Upper lobe of left lung (tissue), 6 donors: ENCODE data around the gene ATP5MC3. TPM values are rescaled to one million over a fixed set of nuclear protein-coding genes. Genes with fewer than 3 reads are reported as not detected.
"Not testable (repeated sequence)": the region's sequence is repeated elsewhere in the genome, so short reads cannot be mapped to it uniquely, and the experiment has no call there.

ENCODE experiments used
- ATAC-seq, 2 donors: fragments of 200-7000 bp; cut with Tn5 transposase; one replicate each; pipeline ENCODE4 v1.9.1; 2022; ENCODE audit warnings: mild to moderate bottlenecking in 2 of 2, moderate library complexity in 2 of 2; ENCODE audit not compliant: low FRiP score in 2 of 2
- DNase-seq, 2 donors: peaks; one replicate each; pipeline ENCODE4 v3.0.0-alpha.2; 2019 to 2020
- H3K27ac ChIP-seq, 4 donors: fragments of 200-600 bp; sonication (generic); one replicate each; pipeline ENCODE4 v1.5.1; 2016 to 2019
- H3K27me3 ChIP-seq, 4 donors: fragments of 200-600 bp; sonication (generic); one replicate each; pipeline ENCODE4 v1.5.1; 2017 to 2019
- H3K36me3 ChIP-seq, 4 donors: fragments of 200-600 bp; sonication (generic); one replicate each; pipeline ENCODE4 v1.5.1; 2016 to 2019
- H3K4me1 ChIP-seq, 4 donors: fragments of 200-600 bp; sonication (generic); one replicate each; pipeline ENCODE4 v1.5.1; 2018 to 2019
- H3K4me3 ChIP-seq, 4 donors: fragments of 200-600 bp; sonication (generic); one replicate each; pipeline ENCODE4 v1.5.1; 2017 to 2019; ENCODE audit warnings: mild to moderate bottlenecking in 2 of 4, moderate library complexity in 1 of 4
- H3K9me3 ChIP-seq, 4 donors: fragments of 200-600 bp; sonication (generic); one replicate each; pipeline ENCODE4 v1.5.1; 2018 to 2019
- CTCF ChIP-seq, 6 experiments: fragments of 450-650 bp in 4 of 6; fragments of 200-600 bp in 2 of 6; sonication (generic) in 2 of 6; IDR thresholded peaks; one replicate each; pipeline ENCODE4 v1.5.1; 2016 to 2019; ENCODE audit warnings: antibody characterized with exemption in 6 of 6
- EP300 ChIP-seq, 4 donors: sonication (generic); formaldehyde crosslinking; IDR thresholded peaks; one replicate each; pipeline ENCODE4 v1.5.1; 2017; ENCODE audit warnings: antibody characterized with exemption in 4 of 4, control low read depth in 2 of 4
- POLR2A ChIP-seq, 4 donors: fragments of 450-650 bp; IDR thresholded peaks; one replicate each; pipeline ENCODE4 v1.5.1; 2016 to 2017; ENCODE audit warnings: antibody characterized with exemption in 4 of 4, mild to moderate bottlenecking in 2 of 4
- POLR2AphosphoS5 ChIP-seq, 2 donors: sonication (generic); formaldehyde crosslinking; IDR thresholded peaks; one replicate each; pipeline ENCODE4 v1.5.1; 2017; ENCODE audit warnings: antibody characterized with exemption in 2 of 2
- WGBS, 2 donors: methylation state at CpG; one replicate each; pipeline ENCODE4 v1.1.5; 2017 to 2018; 5-methylcytosine and 5-hydroxymethylcytosine counted together
- total RNA-seq, 6 donors: library from RNA; depleted of rRNA in 4 of 6; stranded (reverse); fragments of >200 nt in 4 of 6; gene quantifications; one replicate each; pipeline versions ENCODE4 v1.1.0 to v1.2.1, GENCODE V29; 2016 to 2021
- donor health status: DM: no; HTN: no; CAD: no; lungs with moderate emphysema.
- donor health status: DM: no; HTN: yes; CAD: no; lungs with severe emphysema.

ATP5MC3 gene
- total RNA-seq = 100 to 1,000 TPM in 3 of 6 donors, 10 to 100 TPM in 3; 14.8 to 164 (median 107) TPM

GRCh38 chr2:175181104-175181876 is at the start of gene ATP5MC3:
Gene ATP5MC3 (minus strand): TSS chr2:175181710. CDS start chr2:175181393, 317 bp downstream.
- Histone ChIP-seq H3K4me3 (peak within 1 kb of the TSS; percentile 82 to 99 (median 88)), H3K36me3 (peaks cover 19 to 33% (median 27%) of the 10 kb centered on the region in 4 donors), H3K9me3 (no peaks in the 10 kb centered on the region), H3K27ac (peak within 1 kb of the TSS; percentile 86 to 94 (median 89)), H3K27me3 (no peaks in the 10 kb centered on the region), H3K4me1 (peaks cover 8 to 15% (median 10%) of the 10 kb centered on the region in 4 donors)
- ATAC-seq = peak; percentile 91 to 99
- DNase-seq = peak; percentile 96 to 97
- 1 to 2% methylated on average over 19 to 51 of the region's 53 CpGs for WGBS, 2 donors
- TF ChIP-seq EP300 (IDR thresholded peaks at IDR 0.05) (no peak), CTCF (IDR thresholded peaks at IDR 0.05) (peak in 2 of 6 experiments; percentile 12 to 19), POLR2AphosphoS5 (IDR thresholded peaks at IDR 0.05) (peak; percentile 89 to 96), POLR2A (IDR thresholded peaks at IDR 0.05) (peak in 3 of 4 donors; percentile 34 to 85 (median 63))

DNA sequence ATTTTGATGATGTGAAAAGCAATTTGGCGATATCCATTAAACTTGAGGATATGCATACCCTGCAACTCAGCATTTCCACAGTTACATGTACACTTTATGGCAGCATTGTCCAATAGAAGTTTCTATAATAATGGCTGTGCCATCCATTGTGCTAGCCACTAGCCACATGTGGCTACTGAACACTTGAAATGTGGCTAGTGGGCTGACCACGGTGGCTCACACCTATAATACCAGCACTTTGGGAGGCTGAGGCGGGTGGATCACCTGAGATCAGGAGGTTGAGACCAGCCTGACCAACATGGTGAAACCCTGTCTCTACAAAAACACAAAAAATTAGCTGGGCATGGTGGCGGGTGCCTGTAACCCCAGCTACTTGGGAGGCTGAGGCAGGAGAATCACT is 47.1 kb upstream of the ATP5MC3 start:
- not testable (repeated sequence) for H3K9me3 ChIP-seq, H3K4me3 ChIP-seq, H3K36me3 ChIP-seq, H3K4me1 ChIP-seq, H3K27ac ChIP-seq, DNase-seq, ATAC-seq, H3K27me3 ChIP-seq
- whole genome bisulfite sequencing, 2 donors = 67 to 74% methylated on average over 3 to 4 of the region's 4 CpGs

DNA sequence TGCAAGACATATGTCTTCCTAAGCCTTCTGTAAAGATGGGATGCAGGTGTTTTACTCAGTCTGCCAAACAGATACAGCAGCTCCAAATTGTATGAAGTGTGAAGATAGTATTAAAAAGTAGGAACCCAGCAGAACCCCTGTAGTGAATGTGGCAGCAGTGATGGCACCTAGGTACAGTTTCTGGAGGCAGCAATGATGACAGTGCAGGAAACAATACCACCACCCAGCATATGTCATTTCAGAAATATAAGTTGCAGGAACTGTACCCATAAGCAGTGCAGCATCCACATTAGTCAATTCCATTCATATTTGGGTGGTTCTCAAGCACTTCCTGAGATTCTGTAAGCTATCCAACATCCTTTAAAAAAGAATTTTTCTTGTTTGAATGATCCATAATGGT is 46.7 kb upstream of the ATP5MC3 start:
- Histone ChIP-seq H3K27me3 (no peaks in the 10 kb centered on the region), H3K9me3 (no peaks in the 10 kb centered on the region), H3K27ac (no peak overlapping the region), H3K4me1 (no peaks in the 10 kb centered on the region), H3K36me3 (no peaks in the 10 kb centered on the region), H3K4me3 (no peak overlapping the region)
- no peak for DNase-seq
- no peak for ATAC-seq
- TF ChIP-seq POLR2A (IDR thresholded peaks at IDR 0.05) (no peak), POLR2AphosphoS5 (IDR thresholded peaks at IDR 0.05) (no peak), CTCF (IDR thresholded peaks at IDR 0.05) (no peak)

GRCh38 chr2:175227393-175227792 is 45.9 kb upstream of the ATP5MC3 start:
- TF ChIP-seq EP300 (IDR thresholded peaks at IDR 0.05) = no peak
- TF ChIP-seq POLR2A (IDR thresholded peaks at IDR 0.05) = no peak
- no peak for TF ChIP-seq CTCF (IDR thresholded peaks at IDR 0.05)
- no peak for TF ChIP-seq POLR2AphosphoS5 (IDR thresholded peaks at IDR 0.05)
- DNase-seq = no peak
- 78 to 97% methylated on average over 1 of the region's 1 CpG for WGBS, 2 donors
- Histone ChIP-seq H3K4me3 (no peak overlapping the region), H3K4me1 (no peaks in the 10 kb centered on the region), H3K36me3 (no peaks in the 10 kb centered on the region), H3K27me3 (no peaks in the 10 kb centered on the region), H3K9me3 (no peaks in the 10 kb centered on the region), H3K27ac (no peak overlapping the region)
- ATAC-seq = no peak

DNA sequence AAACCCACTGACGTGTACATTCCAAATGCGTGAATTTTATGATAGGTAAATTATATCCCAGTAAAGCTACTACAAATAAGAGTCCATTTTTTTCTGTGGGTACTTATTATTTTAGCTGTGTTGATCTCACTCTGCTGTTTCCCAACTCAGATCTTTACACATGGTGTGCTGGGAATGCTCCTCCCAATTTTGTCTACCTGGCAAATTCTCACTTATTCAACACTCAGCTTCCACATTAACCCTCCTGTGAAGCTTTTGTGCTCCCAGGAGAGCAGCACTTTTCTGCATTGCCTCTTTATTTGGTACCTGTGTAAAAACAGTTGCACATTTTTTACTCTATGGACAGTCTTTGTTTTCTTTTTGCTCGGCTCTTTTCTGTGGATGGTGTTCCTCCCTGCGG is 38.6 kb upstream of the ATP5MC3 start:
- TF ChIP-seq EP300 (IDR thresholded peaks at IDR 0.05) = no peak
- no peak for TF ChIP-seq CTCF (IDR thresholded peaks at IDR 0.05)
- ATAC-seq (no peak), DNase-seq (no peak)
- Histone ChIP-seq H3K9me3 (no peaks in the 10 kb centered on the region), H3K27me3 (no peaks in the 10 kb centered on the region), H3K27ac (no peak overlapping the region), H3K4me3 (no peak overlapping the region), H3K4me1 (no peaks in the 10 kb centered on the region), H3K36me3 (no peaks in the 10 kb centered on the region)
- 84 to 89% methylated on average over 4 of the region's 4 CpGs for WGBS, 2 donors
